CD4-positive, alpha-beta T cell treated with Interleukin-17A for 1 hour (primary cell): ENCODE measurements around the gene ERC1.
A peak's percentile ranks its signal among the peaks of the same experiment; 100 is the strongest.
"Not testable (repeated sequence)": the region's sequence is repeated elsewhere in the genome, so short reads cannot be mapped to it uniquely, and the experiment has no call there.

Experiments used
- DNase-seq: peaks from one replicate; pipeline ENCODE4 v3.0.0-alpha.2; 2020

ERC1 gene

DNA sequence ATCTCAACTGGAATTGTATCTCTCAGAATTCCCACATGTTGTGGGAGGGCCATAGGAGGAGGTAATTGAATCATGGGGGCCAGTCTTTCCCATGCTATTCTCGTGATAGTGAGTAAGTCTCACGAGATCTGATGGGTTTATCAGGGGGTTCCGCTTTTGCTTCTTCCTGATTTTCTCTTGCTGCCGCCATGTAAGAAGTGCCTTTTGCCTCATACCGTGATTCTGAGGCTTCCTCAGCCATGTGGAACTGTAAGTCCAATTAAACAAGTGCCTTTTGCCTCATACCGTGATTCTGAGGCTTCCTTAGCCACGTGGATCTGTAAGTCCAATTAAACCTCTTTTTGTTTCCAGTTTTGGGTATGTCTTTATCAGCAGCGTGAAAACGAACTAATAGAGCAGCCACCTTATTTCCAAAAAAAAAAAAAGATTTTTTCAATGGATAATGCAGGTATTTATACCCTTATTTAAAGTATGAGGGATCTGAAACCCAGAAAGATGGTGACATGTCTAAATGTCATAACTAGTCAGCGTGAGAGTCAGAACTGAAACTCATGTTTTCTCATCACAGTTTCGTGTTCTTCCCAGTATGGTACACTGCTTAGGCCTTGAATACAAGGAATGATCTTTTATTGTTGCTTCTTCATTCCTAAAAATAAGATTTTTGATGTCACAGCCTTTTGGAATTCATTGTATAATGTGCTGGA, 89.6 kb downstream of the ERC1 start:
- no peak for DNase-seq

DNA sequence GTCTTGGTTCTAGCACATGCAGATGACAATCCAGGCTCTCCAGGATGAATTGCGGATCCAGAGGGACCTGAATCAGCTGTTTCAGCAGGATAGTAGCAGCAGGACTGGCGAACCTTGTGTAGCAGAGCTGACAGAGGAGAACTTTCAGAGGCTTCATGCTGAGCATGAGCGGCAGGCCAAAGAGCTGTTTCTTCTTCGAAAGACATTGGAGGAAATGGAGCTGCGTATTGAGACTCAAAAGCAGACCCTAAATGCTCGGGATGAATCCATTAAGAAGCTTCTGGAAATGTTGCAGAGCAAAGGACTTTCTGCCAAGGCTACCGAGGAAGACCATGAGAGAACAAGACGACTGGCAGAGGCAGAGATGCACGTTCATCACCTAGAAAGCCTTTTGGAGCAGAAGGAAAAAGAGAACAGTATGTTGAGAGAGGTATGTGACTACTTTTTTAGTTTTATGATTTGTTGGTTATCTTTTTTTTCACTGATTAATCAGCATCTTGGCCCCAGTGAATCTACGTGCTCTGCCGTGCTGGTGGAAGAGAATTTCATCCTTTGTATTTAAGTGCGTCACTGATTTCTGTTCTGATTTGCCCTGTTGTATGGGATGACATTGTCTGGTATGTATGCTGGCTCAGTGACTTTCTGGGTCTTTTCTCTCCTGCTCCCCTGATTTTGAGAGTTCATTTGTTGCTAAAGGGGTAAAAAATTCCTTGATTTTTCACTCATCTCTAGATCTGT, 92.3 kb downstream of the ERC1 start:
- no peak for DNase-seq

DNA sequence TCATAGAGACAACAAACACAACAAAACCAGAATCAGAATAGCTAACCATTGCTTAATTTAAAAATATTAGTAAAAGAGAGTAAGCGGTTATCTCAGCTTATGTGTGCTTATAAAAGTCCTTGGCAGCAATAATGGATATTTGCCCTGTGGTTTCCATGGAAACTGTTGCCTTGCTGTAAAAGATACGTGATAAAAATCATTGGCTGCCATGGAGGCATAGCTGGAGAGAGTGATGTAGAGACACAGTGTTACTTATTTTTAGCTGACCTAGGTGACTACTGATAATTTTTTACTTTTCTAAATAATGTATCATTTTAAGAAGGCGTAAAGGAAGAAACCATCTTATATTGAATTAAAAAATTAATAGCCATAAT, 92.9 kb downstream of the ERC1 start:
- no peak for DNase-seq

DNA sequence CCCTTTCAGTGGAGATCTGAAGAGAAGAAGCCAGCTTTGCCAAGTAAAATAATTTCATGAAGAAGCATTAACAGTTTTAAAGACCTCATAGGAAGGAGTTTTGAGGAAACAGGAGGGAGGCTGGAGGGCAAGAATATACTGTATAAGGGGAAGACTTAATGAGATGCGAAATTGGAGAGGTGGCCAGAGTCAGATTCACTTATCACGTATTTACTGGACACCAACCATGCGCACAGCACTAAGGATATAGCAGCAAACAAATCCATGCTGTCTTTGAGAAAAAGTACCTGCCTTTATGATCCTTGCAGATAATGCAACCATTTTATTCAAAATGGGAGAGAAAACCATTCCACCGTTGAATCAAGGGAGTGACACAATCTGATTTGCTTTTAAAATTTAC, 100.3 kb downstream of the ERC1 start:
- no peak for DNase-seq

DNA sequence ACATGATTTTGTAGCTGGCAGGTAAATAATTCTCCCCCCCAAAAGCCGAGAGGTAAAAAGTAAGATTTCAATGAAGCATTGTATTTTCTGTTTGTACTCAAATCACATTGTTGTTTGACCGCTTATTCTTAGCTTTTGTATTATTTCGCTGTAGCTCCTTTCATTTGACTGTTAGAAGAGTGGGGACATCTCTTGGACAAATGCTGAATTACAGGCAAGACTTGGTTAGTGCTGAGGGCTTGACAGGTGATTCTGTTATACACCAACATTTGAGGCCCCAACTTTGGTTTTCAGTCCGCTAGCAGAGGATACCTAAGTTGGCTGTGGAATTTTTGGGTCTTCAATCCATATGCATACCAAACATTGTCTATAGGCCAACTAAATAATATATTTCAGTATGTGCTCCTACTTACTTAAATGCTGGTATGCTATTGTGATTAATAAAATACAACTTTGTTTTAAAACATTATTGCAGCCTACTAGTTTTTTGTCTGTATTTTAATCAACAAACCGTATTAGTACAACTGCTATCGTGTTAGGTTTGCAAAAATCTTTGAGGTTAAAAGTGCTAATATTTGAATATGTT, 102.2 kb downstream of the ERC1 start:
- DNase-seq, result peak; percentile 67

DNA sequence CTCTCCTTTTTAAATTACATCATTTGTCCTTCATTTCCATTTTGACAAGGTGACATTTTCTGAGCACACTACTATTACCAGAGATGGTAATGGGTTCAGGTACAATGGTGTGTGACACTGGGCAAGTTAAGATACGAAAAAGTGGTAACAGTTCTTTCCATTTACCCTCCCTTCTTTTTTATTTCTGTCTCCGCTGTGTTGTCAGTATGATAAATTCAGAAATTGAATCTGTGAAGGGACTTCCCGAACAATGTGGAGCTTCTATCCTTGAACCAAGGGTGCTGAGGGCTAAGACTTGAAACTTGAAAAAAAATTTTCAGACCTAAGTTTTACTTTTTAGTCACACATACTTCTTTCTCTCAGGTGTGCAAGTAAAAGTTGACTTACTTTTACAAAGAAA, 103.7 kb downstream of the ERC1 start:
- DNase-seq, result no peak

DNA sequence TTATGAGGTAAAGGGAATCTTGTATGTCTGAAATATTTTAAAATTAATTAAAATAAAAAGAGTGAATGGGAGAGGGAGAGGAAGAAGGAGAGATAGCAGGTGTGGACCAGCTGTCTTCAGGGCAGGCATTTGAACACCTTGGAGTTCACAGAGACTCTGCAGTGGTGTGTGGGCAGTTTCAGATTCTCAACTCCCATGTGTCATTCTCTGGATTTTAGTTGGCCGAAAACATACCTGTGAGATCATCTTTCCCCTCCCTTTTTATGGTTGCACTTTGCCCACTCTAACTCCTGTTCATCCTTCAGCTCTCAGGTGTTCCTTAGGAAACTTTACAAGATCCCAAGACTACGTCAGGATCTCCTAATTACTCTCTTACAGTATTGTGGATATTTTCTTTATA, 108.1 kb downstream of the ERC1 start:
- no peak for DNase-seq

DNA sequence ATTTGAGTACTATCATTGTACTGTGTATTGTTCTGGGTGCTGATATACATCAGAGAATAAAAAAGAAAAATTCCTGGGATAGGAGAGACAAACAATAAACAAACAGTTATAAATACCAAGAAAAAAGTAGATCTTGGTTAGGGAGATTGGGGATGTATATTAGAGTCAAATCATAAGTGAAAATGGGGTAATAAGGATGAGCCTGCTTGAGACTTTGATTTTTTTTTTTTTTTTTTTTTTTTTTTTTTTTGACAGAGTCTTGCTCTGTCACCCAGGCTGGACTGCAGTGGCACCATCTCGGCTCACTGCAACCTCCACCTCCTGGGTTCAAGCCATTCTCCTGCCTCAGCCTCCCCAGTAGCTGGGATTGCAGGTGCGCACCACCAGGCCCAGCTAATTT, 108.6 kb downstream of the ERC1 start:
- not testable (repeated sequence) for DNase-seq

DNA sequence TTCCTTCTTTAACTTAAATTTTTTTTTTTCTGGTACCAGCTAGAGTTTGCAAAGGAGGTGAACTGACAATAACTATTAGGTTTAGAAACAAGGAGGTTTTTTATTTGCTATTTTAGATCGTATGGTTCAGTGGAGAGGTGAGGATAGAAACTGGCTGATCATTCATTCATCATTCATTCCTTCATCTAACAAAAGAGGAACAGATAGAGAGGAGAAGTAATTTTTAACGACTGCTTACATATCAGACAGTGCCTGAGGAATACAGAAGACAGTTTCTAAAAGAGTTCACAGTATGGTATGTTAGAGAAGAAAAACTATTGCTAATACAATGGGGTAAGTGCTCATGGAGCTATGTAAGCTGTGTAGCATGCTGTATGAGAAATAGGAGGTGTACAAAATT, 111.1 kb downstream of the ERC1 start:
- DNase-seq, result no peak

DNA sequence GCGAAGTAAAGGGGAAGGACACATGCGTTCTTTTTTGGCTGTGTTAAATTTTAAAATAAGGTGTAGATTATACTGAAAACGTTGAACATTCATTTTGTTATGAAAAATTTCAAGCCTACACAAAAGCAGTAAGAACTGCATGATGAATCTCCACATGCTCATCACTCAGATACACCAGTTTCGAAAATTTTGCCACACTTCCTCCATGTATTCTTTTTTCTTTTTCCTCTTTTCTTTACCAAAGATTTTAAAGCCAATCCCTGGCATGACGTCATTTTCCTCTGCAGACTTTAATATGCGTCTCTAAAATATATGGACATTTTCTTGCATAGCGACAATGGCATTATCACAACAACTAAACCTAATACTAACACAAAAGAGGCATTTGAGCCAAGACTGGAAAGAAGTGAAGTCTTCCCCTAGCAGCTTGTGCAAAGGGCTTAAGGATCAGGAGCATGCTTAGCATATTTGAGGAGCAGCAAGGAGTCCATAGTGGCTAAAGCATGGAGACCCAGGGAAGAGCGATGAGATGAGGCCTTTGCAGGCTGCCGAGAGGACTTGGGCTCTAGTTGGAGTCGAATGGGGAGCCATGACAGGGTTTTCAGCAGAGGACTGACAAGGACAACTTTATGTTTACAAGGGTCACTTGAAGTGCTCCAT, 111.9 kb downstream of the ERC1 start:
- no peak for DNase-seq

DNA sequence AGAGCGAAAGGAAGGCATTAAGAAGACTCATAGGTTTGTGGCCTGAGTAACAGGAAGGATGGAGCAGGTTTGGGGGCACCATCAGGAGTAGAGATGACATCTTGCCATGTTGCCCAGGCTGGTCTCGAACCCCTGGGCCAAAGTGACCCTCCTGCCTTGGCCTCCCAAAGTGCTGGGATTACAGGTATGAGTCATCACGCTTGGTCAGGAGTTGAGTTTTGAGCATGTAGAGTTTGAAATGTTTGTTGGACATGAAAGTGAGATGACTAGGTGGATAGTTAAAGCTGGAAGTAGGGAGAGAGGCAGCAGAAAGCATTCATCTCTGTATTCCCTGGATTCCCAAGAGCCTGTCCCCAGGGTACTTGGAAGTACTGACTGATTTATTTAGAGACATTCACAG, 112.6 kb downstream of the ERC1 start:
- no peak for DNase-seq

DNA sequence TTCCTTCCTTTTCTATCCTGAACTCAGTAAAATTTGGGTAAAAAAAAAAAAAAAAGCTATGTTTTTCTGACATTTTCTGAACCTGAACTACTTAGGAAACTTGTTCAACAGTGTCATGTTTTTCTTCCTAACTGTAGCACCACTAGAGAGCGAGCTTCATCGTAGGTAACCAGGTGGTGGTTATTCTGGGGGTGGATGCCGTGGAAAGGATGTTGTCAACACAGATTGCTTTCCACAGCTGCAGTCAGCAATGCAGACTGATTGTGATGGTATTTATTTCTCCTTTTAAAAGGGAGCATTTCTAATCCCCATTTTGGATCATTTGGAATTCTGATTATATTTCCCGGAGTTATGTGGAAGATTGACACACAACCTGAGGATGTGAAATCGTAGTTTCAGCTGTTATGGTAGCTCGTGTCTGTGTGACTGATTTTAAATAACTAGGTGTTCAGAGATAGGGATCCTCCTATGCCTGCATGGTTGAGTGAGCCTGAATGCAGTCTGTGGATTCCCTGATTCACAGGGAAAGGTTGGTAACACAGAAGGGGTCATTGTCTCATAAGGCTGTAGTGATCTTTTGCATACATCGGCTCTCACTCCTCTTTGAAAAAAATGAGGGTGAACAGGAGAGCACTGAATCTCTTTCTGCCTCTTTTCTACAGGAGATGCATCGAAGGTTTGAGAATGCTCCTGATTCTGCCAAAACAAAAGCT, 113.2 kb downstream of the ERC1 start:
- no peak for DNase-seq

DNA sequence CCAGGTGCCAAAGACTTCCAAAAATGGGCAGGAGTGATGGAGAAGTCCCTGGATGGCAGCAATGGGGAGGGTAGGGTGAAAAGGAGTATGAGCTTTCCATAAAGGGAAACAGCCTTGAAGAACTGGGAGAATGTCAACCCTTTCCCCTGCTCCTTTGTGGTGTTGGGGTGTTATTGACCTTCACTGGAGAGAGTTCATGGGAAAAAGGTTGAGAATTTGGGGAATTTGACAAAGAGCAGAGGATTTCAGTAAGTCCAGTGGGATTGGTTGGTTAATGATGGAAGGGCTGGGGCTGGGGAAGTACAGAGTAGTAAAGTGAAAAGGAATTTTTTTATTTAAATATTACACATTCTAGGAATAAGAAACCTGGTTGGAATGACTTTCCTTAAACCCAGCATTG, 116.6 kb downstream of the ERC1 start:
- DNase-seq, result no peak

DNA sequence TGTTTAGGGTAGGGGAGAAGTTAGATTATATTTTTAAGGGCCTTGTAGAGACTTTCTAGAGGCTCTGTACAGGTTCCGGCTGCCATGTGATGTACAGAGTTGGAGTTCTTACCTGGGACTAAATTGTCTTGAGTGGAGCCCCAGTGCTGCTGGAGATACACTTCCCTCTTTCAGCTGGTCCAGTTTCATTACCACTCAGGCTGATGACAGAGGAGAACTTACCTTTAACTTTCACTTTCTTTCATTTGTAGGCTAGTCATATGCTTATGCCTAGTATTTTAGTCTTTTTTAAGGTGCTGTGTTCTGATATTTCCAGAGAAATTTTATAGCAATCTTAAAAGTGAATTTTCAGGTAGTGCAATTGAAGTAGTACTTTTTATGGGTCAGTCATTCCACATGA, 117.3 kb downstream of the ERC1 start:
- no peak for DNase-seq

DNA sequence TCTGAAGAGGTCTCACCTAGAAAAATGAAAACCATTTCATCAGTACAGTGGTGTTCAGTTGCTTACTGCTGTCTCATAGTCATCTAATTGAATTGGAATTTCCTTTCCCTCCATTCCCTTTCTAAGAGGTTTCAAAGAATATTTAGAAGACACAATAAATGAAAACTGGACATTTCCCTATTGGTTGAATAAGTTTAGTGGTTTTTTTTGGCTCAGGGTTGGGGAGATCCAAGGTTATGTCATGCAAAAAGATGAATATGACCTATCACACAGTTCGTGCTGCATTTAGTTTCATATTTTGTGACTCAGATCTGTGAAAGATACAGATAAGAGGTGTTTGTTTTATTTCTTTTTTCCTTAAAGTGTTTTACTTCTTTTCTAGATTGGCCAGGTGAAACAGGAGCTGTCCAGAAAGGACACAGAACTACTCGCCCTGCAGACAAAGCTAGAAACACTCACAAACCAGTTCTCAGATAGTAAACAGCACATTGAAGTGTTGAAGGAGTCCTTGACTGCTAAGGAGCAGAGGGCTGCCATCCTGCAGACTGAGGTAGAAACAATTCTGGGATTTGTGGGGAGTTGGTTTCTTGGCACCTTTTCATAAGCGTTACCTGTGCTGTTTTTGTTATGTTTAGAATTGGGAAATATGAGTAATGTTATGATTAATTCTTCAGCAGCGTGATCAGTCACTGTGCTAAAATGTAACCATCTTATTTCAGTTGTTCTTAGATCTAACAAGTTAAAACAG, 124.6 kb downstream of the ERC1 start:
- DNase-seq, result no peak

DNA sequence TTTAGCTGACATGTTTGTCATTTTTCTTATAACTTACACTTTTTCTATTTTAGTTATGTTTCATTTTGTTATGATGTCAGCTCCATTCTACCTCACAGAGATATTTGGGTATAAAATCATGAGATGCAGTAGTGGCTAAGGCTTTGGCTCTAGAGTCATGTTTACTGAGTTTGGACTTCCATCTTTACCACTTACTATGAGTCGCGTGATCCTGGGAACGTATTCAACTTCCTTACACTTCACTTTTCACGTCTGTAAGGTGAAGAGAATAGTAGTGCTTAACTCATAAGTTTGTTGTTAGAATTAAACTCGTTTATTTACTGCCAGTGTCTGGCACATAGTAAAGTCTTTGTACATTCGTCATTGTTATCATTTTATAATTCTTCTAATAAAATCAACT, 126.3 kb downstream of the ERC1 start:
- no peak for DNase-seq

DNA sequence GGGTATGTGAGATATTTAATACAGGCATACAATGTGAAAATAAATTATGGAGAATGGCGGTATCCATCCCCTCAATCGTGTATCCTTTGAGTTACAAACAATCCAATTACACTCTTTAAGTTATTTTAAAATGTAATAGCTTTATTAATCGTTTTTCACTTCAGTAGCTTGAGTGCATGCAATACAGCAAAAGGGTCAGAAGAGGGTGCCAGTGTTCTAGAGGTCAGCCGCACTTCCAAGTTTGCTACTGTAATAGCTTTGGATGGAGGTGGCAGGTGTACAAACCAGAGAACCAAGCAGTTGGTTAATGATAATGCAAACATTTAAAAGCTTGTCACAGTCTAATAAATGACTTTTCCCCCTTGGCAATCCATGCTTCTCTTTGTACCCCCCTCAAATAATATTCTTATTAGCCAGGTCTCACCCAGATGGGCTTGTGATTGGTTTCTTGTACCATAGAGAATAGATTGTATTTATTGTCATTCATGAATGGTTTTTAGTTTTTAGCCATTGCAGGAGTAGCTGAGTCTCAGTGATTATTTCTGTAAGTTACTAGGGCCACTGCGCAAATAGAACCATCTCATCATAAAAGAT, 127.0 kb downstream of the ERC1 start:
- DNase-seq, result peak; percentile 79

DNA sequence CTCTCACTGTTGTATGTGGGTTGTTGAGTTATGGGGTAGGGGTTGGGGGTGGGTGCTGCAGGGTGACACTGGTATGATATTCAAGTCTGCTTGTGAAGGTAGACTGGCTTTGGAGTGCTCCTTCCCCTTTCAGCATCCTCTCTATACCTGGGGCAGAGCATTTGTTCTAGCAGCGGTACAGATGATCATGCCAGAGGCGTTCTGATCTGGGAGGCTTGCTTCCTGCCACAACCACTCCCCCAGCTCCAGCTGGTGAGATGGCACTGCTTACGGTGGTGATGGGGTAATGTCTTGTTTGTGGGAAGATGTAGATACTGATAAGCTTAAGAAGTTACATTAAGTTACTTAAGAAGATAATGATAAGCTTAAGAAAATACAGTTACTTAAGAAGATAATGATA, 131.8 kb downstream of the ERC1 start:
- peak; percentile 62 for DNase-seq

DNA sequence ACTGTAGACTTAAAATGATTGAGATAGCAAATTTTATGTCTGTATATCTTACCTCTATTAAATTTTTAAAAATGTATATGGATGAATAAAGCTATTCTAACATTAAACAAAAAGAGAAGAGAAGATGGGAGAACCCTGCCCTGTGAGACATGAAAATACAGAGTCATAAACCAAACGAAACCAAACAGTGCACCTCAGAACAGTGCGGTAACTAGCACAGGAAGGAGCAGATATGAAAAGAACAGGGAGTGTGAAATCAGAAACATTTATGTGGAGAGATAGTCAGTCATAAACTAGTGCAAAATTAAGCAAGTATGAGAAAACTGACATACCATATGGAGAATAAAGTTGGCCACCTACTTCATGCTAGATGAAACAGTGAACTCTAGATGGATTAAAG, 135.1 kb downstream of the ERC1 start:
- peak; percentile 20 for DNase-seq

DNA sequence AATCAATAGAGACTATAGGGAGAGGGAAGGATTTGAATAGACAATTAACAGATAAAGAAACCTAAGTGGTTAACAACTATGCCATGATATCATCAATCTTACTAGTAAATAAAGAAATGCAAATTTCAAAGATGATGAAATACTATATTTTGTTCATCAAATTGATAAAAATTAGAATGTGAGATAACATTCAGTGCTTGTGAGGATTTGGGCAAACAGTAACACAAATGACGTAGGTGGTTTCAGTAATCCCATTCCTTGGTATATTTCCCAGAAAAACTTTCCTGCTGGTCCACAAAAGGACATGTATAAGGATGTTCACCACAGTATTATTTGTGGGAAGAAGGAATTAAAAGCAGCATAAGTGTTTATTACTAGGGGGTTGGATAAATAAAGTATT, 136.0 kb downstream of the ERC1 start:
- no peak for DNase-seq

DNA sequence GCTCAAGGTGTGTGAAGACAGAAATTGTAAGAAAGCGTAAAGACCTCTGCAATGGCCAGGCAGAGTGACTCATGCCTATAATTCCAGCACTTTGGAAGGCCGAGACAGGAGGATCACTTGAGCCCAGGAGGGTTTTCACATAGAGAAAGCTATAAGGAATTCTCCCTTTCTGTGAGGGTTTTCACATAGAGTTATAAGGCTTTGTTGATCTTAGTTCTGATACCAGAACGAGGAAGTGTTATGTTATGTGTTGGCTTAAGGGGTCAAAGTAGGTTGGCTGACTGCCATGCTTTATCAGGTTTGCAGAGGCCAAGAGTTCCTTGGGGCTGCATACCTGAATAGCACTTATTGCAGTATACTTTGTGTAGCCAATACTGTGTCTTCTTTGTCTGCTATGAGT, 139.1 kb downstream of the ERC1 start:
- no peak for DNase-seq

DNA sequence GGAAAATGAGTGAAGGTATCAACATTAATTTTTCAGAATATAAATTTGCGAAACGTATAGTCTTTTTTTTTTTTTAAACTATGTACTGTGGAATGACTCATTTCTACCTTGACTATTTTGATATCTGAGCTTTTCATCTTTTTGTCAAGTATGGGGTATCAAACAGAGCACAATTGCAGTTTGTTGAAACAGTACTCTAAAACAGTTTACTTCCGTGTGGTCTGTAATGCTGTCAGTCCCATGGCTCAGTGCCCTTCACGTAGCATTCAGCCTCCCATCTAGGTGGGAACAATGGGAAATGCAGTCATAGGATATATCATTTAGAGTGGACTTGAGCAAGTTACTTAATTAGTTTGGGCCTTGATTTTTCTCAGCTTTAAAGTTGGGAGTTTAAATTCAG, 139.5 kb downstream of the ERC1 start:
- no peak for DNase-seq
